NCI-H1436 treated with DMSO at 0.1 percent for 48 hours (cell line): ENCODE results near the gene BLOC1S4.

Experiments
- DNase-seq: peaks from one replicate; lab custom pipeline; 2025; lab: John Stamatoyannopoulos, UW

Gene BLOC1S4

DNA sequence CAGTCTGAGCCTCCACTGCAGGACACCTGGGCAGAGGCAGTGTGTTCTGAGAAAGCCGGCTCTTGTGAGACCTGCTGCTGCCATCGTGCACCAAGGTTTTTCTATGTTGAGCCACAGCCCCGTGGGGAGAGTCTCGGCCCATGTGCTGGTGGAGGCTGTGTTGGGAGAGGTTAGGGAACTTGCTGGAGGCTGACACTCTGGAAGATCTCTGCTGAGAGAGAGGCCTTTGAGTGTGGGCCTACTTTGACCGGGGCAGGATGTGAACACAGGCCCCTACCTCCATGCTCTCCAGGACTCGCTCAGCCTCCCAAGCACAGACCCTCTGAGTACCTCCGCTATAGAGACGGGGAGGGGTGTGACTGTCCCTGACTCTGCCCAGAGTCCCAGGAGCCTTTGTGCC is 23.6 kb upstream of the BLOC1S4 start:
- no peak for DNase-seq

DNA sequence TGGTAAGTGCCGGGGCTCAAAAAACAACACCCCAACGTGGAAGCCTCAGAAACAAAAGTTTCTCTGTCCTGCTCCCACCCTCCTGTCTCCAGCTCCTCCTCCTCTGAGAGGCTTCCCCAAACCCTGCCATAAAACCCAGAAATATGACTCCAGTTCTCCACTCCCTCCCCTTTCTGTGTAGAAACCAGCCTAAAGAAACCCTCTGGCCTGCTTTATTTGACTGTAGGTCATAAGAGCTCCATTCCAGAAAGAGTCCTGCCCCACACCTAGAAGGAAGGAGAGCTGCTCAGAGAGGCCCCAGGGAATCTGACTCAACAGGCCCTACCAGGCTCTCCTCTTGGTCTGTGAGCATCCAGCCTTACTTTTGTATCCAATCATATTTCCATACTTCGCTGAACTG is 23.2 kb upstream of the BLOC1S4 start:
- DNase-seq, result no peak

DNA sequence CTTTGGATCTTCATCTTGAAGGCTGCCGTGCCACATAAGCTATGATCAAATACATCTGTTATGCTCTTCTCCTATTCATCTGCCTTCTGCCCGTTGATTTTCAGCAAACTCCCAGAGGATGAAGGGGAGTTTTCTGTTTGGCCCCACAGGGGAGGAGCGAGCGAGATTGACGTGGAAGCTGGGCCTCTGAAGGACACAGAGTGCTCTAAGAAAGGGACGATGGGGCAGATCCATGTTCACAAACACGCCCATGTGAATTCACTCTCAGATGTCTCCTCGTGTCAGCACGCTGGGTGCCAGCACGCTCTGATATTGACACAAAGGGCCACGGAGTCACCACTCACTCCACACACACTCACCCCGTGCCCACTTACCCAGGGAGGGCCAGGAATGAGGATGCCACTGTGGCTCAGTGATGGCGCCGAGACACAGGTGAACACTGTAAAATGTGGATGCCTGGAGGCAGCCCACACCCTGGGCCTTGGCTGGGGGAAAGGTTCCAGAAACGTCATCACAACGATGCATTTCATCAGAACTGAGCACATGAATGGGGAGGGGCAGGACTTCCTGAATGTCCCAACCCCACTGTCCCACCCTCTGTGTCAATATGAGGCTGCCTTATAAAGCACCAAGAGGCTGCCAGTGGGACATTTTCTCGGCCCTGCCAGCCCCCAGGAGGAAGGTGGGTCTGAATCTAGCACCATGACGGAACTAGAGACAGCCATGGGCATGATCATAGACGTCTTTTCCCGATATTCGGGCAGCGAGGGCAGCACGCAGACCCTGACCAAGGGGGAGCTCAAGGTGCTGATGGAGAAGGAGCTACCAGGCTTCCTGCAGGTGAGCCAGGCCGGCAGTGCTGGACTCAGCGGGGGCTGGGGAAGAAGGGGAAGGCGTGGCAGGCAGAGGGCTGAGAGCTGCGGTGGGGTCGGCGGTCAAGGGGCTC is 22.5 kb upstream of the BLOC1S4 start, which contains the start of gene S100P:
TSS of gene S100P (plus strand) at position 648 of the 946 bp plus-strand sequence. CDS start at position 703, 55 bp downstream.
- DNase-seq, result no peak

DNA sequence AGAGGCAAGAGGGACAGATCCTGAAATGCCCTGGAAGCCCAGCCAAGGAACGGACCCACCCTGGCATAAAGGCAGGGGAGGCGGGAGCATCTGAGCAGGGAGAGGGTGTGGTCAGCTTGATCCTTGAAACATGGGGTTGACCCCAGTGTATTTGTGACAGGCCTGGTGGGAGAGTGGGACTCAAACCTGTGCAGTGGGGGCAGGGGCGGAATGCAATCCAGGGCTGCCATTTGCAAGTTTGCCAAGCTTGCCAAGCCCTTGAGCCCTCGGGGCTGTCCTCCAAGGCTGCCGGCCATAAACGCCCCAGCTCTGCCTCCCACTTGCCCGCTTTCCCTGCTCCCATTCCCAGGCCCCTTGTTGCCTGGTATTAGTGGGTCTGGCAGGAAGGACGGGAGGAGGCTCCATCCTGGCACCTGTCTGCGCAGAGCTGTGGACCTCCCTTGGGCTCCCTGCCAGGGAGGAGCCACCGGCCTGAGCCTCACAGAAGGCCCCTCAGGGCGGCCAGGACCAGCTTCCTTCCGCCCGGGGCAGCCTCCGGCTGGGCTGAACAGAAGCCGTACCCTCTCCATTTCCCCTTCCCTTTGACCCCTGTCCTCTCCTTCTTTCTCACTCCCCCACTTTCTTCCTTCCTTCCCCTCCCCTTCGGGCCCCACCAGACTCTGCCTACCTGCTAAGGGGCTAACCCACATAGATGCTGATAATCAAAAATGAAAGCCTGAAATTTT is 21.6 kb upstream of the BLOC1S4 start:
- no peak for DNase-seq

DNA sequence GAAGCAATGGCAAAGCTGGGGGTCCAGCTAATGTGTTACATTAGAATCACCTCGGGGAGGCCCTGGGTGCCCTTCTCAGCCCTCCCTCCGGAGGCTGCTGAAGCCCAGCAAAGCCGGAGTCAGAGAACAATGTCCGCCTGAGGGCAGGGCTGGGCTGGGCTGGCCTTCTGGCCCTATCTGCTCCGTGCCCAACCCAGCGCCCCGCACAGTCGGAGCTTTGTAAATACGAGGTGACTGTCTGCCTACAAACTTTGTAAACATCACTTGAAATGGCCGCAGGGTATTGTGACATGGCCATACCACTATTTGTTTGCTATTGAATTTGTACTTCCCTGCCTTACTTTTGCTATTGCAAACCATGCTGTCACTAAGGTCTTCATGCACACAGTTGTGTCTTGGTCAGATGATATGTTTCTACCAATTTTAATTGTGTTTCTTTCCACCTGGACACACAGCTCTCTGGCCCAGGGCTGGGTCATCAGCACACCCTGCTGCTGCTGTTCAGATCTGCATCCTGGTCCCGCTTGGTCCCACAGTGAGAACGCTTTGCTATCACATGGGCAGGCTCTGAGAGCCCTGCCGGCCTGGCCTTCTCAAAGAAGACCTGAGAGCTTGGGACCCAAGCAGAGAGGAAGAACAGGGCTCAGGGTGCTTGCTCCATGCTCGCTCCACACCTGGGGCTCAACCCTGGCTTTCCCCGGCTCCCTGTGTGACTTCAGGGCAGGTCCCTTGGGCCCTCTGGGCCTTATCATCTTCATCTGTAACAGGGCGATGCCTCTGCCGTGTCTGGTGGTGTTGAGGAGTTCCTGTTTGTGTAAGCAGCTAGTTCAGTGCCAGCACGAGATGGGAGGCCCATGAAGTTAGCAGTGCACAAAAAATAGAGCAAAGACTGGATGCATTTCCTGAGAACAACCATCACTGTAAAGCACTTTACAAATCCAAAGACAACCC is 20.0 kb upstream of the BLOC1S4 start:
- no peak for DNase-seq

DNA sequence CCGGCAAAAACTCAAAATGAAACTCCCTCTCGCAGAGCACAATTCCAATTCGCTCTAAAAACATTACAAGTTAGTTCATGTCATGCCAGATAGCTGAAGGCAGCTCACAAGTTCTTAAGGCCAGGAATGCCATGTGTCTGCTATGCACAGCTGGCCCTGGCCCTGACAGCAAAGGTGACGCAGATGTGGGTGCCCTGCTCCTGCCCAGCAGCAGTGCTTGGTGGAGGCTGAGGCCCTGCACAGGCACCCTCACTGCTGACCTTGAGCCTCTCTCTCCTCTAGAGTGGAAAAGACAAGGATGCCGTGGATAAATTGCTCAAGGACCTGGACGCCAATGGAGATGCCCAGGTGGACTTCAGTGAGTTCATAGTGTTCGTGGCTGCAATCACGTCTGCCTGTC is 19.4 kb upstream of the BLOC1S4 start:
- DNase-seq, result no peak

DNA sequence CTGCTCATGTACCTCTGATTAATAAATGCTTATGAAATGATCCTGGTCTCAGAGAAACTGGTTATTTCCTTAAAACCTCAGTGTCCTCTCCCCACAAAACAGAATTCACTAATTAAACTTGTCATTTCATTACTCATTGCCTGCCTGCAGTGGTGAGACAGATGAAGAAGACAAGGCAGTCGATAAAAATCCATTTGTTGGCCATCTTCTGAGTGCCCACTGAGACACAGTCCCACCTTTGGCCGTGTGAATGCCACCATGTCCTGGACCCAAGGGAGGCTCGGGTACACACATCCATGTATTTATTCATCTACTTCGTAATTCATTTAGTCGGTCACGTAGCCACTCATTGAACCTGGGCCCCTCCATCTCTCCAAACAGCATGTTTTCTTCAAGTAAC is 18.8 kb upstream of the BLOC1S4 start:
- no peak for DNase-seq

DNA sequence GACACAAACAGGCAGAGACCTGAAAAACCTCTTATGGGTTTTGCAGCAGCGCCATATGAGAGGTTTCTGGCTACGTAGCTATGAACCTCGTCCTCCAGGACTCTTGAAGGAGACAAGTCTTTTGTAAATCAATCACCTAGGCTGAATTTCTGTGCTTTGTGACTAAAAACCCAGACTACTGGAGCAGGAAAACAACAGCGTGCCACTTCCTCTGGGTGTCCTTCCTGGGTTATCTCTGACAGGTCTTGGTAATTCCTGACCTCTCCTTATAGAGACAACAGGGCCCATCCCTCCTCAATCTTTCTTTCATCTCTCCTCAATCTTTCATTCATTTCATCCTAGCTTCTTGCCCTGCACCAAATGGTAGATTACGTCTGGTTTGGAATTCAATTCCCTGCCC is 16.6 kb upstream of the BLOC1S4 start:
- no peak for DNase-seq

DNA sequence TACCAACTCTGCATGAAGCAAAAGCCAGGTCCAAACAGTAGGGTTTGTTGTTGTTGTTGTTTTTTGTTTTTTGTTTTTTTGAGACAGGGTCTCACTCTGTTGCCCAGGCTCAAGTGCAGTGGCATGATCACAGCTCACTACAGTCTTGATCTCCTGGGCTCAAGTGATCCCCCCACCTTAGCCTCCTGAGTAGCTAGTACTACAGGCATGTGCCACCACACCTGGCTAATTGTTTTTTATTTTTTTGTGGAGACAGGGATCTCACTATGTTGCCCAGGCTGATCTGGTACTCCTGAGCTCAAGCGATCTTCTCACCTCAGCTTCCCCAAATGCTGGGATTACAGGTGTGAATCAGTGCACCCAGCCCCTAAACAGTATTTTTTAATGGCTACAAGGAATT is 16.1 kb upstream of the BLOC1S4 start:
- DNase-seq, result no peak

DNA sequence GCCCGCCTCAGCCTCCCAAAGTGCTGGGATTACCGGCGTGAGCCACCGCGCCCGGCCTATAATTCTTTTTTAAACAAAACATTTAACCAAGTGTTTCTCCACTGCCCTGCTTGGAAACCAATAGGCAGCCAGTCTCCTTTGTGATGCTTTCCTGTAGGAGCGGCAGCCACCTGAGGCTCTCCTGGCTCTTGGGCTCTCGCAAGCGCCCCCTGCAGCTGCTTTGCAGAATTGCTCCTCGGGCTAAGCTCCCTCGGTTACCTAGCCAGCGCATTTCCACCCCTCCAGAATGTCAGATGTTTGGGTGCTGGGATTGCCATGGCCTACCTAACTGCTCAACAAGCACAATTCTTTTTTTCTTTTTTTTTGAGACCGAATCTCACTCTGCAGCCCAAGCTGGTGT is 14.6 kb upstream of the BLOC1S4 start:
- no peak for DNase-seq

DNA sequence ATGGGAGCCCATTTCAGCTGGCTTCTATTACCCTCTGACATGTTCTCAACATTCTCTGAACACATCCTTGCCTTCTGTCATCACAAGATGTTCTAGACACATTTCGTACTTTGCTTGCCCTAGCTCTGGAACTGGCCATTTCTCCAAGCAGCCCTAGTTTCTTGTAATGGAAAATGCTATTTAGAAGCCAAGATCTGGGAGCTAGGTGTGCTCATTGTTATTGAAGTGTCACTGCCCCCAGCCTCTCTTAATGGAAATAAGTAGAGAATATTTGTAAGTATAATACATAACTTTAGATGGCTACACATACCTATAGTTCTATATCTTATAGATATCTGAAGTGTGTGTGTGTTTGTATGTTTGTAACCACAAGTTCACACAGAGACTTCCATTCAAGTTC is 13.2 kb upstream of the BLOC1S4 start:
- no peak for DNase-seq

DNA sequence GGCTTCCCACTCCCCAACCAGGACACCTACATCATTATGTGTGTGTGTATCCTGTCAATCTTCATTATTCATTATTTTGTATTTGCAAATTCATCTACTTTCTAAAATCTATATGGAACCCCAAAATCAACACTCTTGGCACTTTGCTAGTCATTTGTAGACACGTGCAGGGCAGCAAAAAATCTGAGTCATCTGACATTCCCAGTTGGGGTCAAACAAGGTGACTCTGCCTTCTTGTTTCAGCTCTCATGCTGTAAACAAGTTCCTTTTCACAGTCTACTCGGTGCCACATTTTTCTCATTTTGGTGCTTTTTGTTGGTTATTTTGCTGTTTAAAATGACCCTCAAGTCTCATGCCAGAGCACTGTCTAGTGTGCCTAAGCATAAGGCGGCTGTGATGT is 12.2 kb upstream of the BLOC1S4 start:
- DNase-seq, result no peak

DNA sequence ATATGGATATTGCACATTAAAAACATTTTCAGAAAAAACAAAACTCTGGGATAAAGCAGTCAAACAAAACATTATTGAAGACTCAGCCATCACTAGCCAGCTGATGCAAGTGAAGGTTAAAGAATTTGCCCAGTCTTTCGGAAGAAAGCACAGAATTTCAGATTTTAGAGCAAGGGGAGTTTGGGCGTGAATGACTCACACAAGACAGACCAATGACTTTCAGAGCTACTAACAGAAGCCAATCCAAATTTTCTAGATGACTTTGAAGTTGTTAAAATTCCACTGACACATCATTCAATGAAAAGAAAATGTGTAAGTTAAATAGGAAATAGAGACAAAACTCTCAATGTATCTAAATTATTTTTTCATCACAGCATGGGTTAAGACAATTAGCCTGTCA is 10.3 kb upstream of the BLOC1S4 start:
- no peak for DNase-seq

DNA sequence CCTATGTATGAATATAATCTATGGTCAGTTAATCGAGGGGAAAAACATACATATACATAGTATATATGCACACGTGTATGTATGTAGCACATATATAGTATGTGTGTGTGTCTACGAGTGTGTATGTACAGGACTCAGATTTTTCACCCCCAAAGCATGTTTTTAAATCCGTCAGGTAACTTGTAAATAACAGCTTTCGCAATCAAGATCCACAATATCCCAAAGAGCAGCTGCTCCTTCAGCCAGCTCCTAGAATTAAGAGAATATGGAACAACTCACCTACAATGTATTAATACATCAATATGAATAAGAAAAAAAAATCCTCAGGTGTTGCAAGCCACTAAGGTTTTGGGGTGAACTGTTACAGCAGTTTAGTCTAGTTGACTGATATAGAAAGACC is 9.8 kb upstream of the BLOC1S4 start:
- DNase-seq, result no peak

DNA sequence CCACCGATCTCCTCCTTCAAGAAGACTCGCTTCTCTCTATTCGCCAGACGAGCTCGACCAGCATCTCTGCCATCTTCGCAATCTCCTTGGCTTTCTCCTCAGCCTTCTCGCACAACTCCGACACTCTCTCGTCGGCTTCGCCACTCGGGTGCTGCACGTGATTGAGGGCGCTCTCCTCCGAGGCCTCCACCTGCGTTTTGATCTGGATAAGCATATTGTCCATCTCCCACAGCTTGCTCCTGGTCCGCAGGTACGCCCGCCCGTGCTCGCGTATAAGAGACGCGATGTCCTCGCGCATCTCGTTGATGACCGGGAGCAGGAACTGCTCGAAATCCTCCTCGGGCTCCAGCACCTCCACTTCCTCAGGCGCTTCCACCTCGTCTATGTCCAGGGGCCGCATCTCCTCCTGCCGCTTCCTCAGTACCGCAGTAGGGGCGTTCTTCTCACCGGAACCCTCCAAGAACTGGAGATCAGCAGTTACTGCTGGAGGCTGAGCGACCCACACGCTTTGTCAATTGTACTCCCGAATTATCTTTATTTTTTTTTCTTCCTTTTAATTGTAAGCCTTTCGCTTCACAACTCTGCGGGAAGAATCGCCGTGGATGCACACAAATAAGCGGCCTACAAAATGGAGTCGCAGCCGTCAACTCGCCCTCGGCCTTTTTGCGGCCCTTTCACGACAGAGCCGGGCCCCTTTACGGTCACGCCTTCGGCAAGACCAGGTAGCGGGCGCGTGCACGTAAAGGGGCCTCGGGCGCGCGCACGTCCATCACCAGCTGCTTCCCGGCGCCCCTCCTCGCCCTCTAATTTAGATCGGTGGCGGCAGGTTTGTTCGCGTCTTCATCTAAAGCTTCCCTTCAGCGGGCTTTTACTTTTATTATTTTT is 6.5 kb upstream of the BLOC1S4 start, which contains the start of gene MRFAP1L1:
TSS of gene MRFAP1L1 (minus strand) at position 636 of the 885 bp plus-strand sequence. CDS start at position 400, 236 bp downstream.
- peak; percentile 60 for DNase-seq

DNA sequence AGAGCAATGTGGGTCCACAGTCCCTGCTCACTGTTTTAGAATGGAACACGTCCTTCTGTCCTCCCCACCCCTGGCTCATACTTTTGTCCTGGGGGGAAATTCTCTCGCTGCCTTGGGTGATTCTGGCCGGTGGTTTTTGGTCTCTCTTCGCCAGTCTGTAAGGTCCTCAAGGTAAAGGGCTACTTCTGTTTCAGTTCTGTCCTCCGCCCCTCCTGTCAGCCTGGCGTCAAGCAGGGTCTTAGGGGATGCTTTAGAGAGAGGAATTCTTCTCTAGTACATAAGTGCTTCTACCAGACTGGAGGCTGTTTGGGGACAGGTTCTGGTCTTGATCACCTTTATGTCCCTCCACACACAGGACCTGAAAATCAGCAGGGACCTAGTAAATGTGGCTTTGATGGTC is 5.7 kb upstream of the BLOC1S4 start:
- DNase-seq, result no peak

DNA sequence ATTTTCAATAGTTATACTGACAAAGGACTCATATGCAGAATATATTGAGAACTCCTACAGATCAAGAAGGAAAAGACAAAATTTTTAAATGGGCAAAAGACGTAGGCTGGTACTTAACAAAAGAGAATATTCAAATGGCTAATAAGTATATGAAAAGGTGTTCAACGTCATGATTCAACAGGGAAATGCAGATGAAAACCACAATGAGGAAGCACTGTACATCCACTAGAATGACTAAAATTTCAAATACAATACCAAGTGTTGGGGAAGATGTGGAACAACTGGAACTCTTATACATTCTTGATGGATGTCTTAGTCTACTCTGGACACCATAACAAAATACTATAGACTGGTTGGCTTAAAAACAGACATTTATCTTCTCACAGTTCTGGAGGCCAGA is 5.0 kb upstream of the BLOC1S4 start:
- DNase-seq, result no peak

DNA sequence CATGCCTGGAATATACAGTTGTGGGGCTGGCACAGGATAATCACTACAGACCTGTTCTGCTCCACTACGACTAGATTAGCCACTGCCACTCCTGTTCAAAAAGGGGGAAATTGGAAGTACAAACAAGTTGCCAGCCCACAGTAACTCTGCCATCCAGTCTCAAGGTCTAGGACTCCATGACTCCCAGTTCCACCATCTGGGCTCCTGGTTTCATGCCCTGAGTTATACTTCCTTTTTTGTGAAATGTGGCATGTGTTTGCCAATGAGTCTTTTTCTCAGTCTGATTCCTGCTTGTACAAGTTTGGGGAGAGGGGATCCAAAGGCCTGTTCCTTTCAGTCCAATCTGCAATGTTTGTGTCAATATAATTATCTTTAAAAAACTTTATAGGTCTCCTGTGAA is 1.0 kb upstream of the BLOC1S4 start:
- DNase-seq, result no peak

DNA sequence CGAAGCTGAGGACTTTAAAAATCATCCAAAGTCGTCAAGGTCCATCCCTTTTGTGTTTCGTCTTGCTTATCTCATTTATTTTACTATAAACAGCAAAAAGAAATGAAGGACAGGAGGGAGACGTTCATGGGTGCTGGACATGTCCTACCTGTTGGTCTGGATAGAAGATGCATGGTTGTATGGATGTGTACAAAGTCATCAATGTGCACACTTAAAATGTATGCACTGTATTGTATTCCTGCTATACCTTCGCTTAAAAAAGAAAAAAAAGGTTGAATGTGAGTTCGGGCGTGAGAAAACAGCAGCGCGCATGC is 313 bp upstream of the BLOC1S4 start:
- DNase-seq, result no peak

DNA sequence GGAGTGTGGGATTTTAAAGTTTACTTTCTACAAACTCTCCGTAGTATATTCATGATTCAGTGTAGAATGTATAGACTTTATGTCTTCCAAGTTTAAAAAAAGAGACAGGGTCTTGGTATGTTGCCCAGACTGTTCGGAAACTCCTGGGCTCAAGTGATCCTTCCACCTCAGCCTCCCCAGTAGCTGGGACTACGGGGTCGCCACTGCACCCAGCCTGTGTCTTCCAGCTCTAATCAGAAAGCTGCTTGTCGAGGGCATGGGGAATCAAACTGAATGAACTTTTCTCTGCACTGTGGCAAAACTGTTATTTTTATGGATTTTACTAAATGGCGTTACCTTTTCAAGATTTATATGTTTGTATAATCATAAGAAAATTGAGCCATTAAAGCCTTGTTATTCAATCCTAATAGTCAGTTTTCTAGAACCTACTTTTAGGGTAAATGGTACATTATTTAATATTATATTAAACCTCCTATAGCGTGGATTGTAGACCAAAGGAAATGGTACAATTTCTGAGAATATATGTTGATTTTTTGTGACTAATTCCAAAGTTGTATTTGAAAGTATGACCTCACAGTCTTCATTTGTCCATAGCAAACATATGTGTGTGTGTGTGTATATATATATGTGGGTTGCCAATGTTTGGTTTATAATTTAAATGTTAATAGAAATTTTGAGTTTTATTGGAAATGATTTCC is 1.1 kb downstream of the BLOC1S4 start:
- DNase-seq, result no peak
